HG02588 (cell line): ENCODE results near the gene DYNC1I1.

Experiments
- ATAC-seq: cut with Tn5 transposase; IDR thresholded peaks from one replicate; pipeline ENCODE4 v1.9.1; 2021; ENCODE audit warnings: mild to moderate bottlenecking, moderate library complexity; ENCODE audit not compliant: unreplicated experiment

DYNC1I1 gene

GRCh38 chr7:95847061-95847460, 74.7 kb downstream of the DYNC1I1 start:
- no peak for ATAC-seq

- no peak for ATAC-seq
Observed at GRCh38 chr7:95859429-95859828, 87.1 kb downstream of the DYNC1I1 start.

- ATAC-seq: no peak
Observed at GRCh38 chr7:95861041-95861440, 88.7 kb downstream of the DYNC1I1 start.

GRCh38 chr7:95863623-95864022, 91.3 kb downstream of the DYNC1I1 start:
- no peak for ATAC-seq

- ATAC-seq: no peak
Observed at GRCh38 chr7:95865716-95866371, 93.5 kb downstream of the DYNC1I1 start.

GRCh38 chr7:95867309-95867708, 95.0 kb downstream of the DYNC1I1 start:
- ATAC-seq: peak; percentile 93

GRCh38 chr7:95871075-95871848, 98.9 kb downstream of the DYNC1I1 start:
- no peak for ATAC-seq

GRCh38 chr7:95871896-95872295, 99.5 kb downstream of the DYNC1I1 start:
- ATAC-seq: no peak

GRCh38 chr7:95874129-95874528, 101.8 kb downstream of the DYNC1I1 start:
- ATAC-seq: no peak

GRCh38 chr7:95874541-95875265, 102.3 kb downstream of the DYNC1I1 start:
- no peak for ATAC-seq

GRCh38 chr7:95875519-95875918, 103.2 kb downstream of the DYNC1I1 start:
- no peak for ATAC-seq

- no peak for ATAC-seq
Observed at GRCh38 chr7:95878677-95879076, 106.3 kb downstream of the DYNC1I1 start.

GRCh38 chr7:95881597-95881996, 109.2 kb downstream of the DYNC1I1 start:
- no peak for ATAC-seq

GRCh38 chr7:95883217-95883616, 110.9 kb downstream of the DYNC1I1 start:
- ATAC-seq: no peak

- no peak for ATAC-seq
Observed at GRCh38 chr7:95886501-95887090, 114.2 kb downstream of the DYNC1I1 start.

- ATAC-seq: no peak
Observed at GRCh38 chr7:95893484-95893883, 121.1 kb downstream of the DYNC1I1 start.

- no peak for ATAC-seq
Observed at GRCh38 chr7:95897557-95898251, 125.3 kb downstream of the DYNC1I1 start.

- no peak for ATAC-seq
Observed at GRCh38 chr7:95899919-95900513, 127.7 kb downstream of the DYNC1I1 start.

- no peak for ATAC-seq
Observed at GRCh38 chr7:95901006-95901405, 128.7 kb downstream of the DYNC1I1 start.

- ATAC-seq: no peak
Observed at GRCh38 chr7:95904099-95904498, 131.7 kb downstream of the DYNC1I1 start.
